ENCODE data around the gene ZNF862. TPM values are rescaled to one million over a fixed set of nuclear protein-coding genes. Genes with fewer than 3 reads are reported as not detected.

Gene ZNF862
- total RNA-seq, 2 experiments from 2014 or later, result 31.4 to 32.5 TPM

GRCh38 chr7:149862156-149862555, 24.0 kb downstream of the ZNF862 start:
- no peak overlapping the region for H3K27ac Mint-ChIP-seq
- no peaks in the 10 kb centered on the region for H3K27me3 Mint-ChIP-seq
- CTCF ChIA-PET, result interaction anchor here (0.8 to 2.7 kb wide), 3 partner anchors 9 to 13 kb away, joined by 3 to 22 read pairs (median 5); no protein-coding TSS in a partner anchor
- no peak overlapping the region for H3K4me3 Mint-ChIP-seq
- H3K36me3 Mint-ChIP-seq (ENCODE audit: low read depth), result peaks cover 28% of the 10 kb centered on the region
- POLR2A ChIA-PET, result interaction anchor here (1.2 kb wide), 1 partner anchor 9 kb away, joined by 4 read pairs; no protein-coding TSS in a partner anchor
- no peaks in the 10 kb centered on the region for H3K9me3 Mint-ChIP-seq
- peaks cover 56% of the 10 kb centered on the region for H3K4me1 Mint-ChIP-seq
- DNase-seq, result no peak

- POLR2A ChIA-PET, result interaction anchor here (1.9 kb wide), 1 partner anchor 19 kb away, joined by 8 read pairs; no protein-coding TSS in a partner anchor
- Mint-ChIP-seq H3K4me1 (peaks cover 61% of the 10 kb centered on the region), H3K27me3 (no peaks in the 10 kb centered on the region), H3K27ac (peak overlapping the region; percentile 77), H3K36me3 (ENCODE audit: low read depth) (peaks cover 38% of the 10 kb centered on the region), H3K4me3 (no peak overlapping the region), H3K9me3 (no peaks in the 10 kb centered on the region)
- DNase-seq, result no peak
- CTCF ChIA-PET, result no interaction called here
Measured at GRCh38 chr7:149863500-149863899, 25.3 kb downstream of the ZNF862 start.

GRCh38 chr7:149864023-149864422, 25.8 kb downstream of the ZNF862 start:
- H3K4me3 Mint-ChIP-seq, result no peak overlapping the region
- H3K36me3 Mint-ChIP-seq (ENCODE audit: low read depth), result peaks cover 40% of the 10 kb centered on the region
- POLR2A ChIA-PET, result interaction anchor here (1.8 to 2.3 kb wide), 3 partner anchors 8 to 25 kb away, joined by 6 to 27 read pairs (median 8); partner anchors contain the start of gene ZNF862
- no peaks in the 10 kb centered on the region for H3K27me3 Mint-ChIP-seq
- H3K9me3 Mint-ChIP-seq, result no peaks in the 10 kb centered on the region
- H3K27ac Mint-ChIP-seq, result peak overlapping the region; percentile 77
- DNase-seq, result no peak
- CTCF ChIA-PET, result interaction anchor here (1.4 kb wide), 1 partner anchor 19 kb away, joined by 7 read pairs; no protein-coding TSS in a partner anchor
- peaks cover 66% of the 10 kb centered on the region for H3K4me1 Mint-ChIP-seq

- H3K36me3 Mint-ChIP-seq (ENCODE audit: low read depth), result peaks cover 40% of the 10 kb centered on the region
- peaks cover 73% of the 10 kb centered on the region for H3K4me1 Mint-ChIP-seq
- DNase-seq, result no peak
- H3K4me3 Mint-ChIP-seq, result no peak overlapping the region
- ChIA-PET CTCF (interaction anchor here (1.0 to 1.9 kb wide), 5 partner anchors 8 to 26 kb away, joined by 3 to 10 read pairs (median 7); partner anchors contain the start of gene ZNF862), POLR2A (interaction anchor here (0.8 to 2.3 kb wide), 9 partner anchors 8 to 459 kb away, joined by 3 to 27 read pairs (median 6); partner anchors contain the start of genes ACTR3C, LRRC61 and ZNF862)
- no peaks in the 10 kb centered on the region for H3K27me3 Mint-ChIP-seq
- H3K27ac Mint-ChIP-seq, result peak overlapping the region; percentile 98
- no peaks in the 10 kb centered on the region for H3K9me3 Mint-ChIP-seq
Measured at GRCh38 chr7:149864751-149865150, 26.6 kb downstream of the ZNF862 start.

GRCh38 chr7:149865437-149865836, 27.3 kb downstream of the ZNF862 start:
- ChIA-PET CTCF (interaction anchor here (1.0 to 1.9 kb wide), 6 partner anchors 9 to 27 kb away, joined by 3 to 10 read pairs (median 6); partner anchors contain the start of gene ZNF862), POLR2A (interaction anchor here (0.8 to 2.3 kb wide), 9 partner anchors 9 to 458 kb away, joined by 3 to 27 read pairs (median 6); partner anchors contain the start of genes ACTR3C, LRRC61 and ZNF862)
- Mint-ChIP-seq H3K27ac (peak overlapping the region; percentile 98), H3K36me3 (ENCODE audit: low read depth) (peaks cover 37% of the 10 kb centered on the region), H3K4me1 (peaks cover 80% of the 10 kb centered on the region), H3K27me3 (no peaks in the 10 kb centered on the region), H3K9me3 (no peaks in the 10 kb centered on the region), H3K4me3 (peak overlapping the region; percentile 14)
- DNase-seq, result peak; percentile 82

- Mint-ChIP-seq H3K36me3 (ENCODE audit: low read depth) (peaks cover 31% of the 10 kb centered on the region), H3K9me3 (no peaks in the 10 kb centered on the region), H3K27me3 (no peaks in the 10 kb centered on the region), H3K4me3 (peak overlapping the region; percentile 13), H3K27ac (peak overlapping the region; percentile 98), H3K4me1 (peaks cover 88% of the 10 kb centered on the region)
- CTCF ChIA-PET, result interaction anchor here (1.1 to 1.9 kb wide), 2 partner anchors 15 to 28 kb away, joined by 3 to 8 read pairs; partner anchors contain the start of gene ZNF862
- POLR2A ChIA-PET, result interaction anchor here (1.2 to 2.3 kb wide), 6 partner anchors 8 to 27 kb away, joined by 4 to 27 read pairs (median 6); partner anchors contain the start of gene ZNF862
- DNase-seq, result no peak
Measured at GRCh38 chr7:149866139-149866778, 28.1 kb downstream of the ZNF862 start.

GRCh38 chr7:149866779-149867447, 28.7 kb downstream of the ZNF862 start:
- DNase-seq, result no peak
- ChIA-PET POLR2A (interaction anchor here (6.0 kb wide), 1 partner anchor 28 kb away, joined by 49 read pairs; the partner anchor contains the start of gene ZNF862), CTCF (no interaction called here)
- Mint-ChIP-seq H3K27ac (peak overlapping the region; percentile 98), H3K4me3 (no peak overlapping the region), H3K9me3 (no peaks in the 10 kb centered on the region), H3K36me3 (ENCODE audit: low read depth) (peaks cover 26% of the 10 kb centered on the region), H3K27me3 (no peaks in the 10 kb centered on the region), H3K4me1 (peaks cover 92% of the 10 kb centered on the region)

- peaks cover 95% of the 10 kb centered on the region for H3K4me1 Mint-ChIP-seq
- peaks cover 19% of the 10 kb centered on the region for H3K36me3 Mint-ChIP-seq (ENCODE audit: low read depth)
- no peak overlapping the region for H3K4me3 Mint-ChIP-seq
- no peaks in the 10 kb centered on the region for H3K27me3 Mint-ChIP-seq
- POLR2A ChIA-PET, result interaction anchor here (6.0 kb wide), 1 partner anchor 29 kb away, joined by 49 read pairs; the partner anchor contains the start of gene ZNF862
- H3K27ac Mint-ChIP-seq, result peak overlapping the region; percentile 98
- CTCF ChIA-PET, result interaction anchor here (2.5 kb wide), 1 partner anchor 15 kb away, joined by 11 read pairs; no protein-coding TSS in a partner anchor
- no peak for DNase-seq
- no peaks in the 10 kb centered on the region for H3K9me3 Mint-ChIP-seq
Measured at GRCh38 chr7:149867762-149868622, 29.8 kb downstream of the ZNF862 start.

- peaks cover 19% of the 10 kb centered on the region for H3K36me3 Mint-ChIP-seq (ENCODE audit: low read depth)
- H3K27me3 Mint-ChIP-seq, result no peaks in the 10 kb centered on the region
- H3K4me1 Mint-ChIP-seq, result peaks cover 92% of the 10 kb centered on the region
- no peaks in the 10 kb centered on the region for H3K9me3 Mint-ChIP-seq
- ChIA-PET CTCF (interaction anchor here (1.3 to 2.5 kb wide), 3 partner anchors 14 to 29 kb away, joined by 3 to 11 read pairs (median 5); no protein-coding TSS in a partner anchor), POLR2A (interaction anchor here (1.9 to 6.0 kb wide), 2 partner anchors 14 to 30 kb away, joined by 8 to 49 read pairs; partner anchors contain the start of gene ZNF862)
- no peak overlapping the region for H3K4me3 Mint-ChIP-seq
- no peak for DNase-seq
- H3K27ac Mint-ChIP-seq, result peak overlapping the region; percentile 90
Measured at GRCh38 chr7:149868623-149869290, 30.6 kb downstream of the ZNF862 start.

- Mint-ChIP-seq H3K27me3 (no peaks in the 10 kb centered on the region), H3K9me3 (no peaks in the 10 kb centered on the region), H3K4me1 (peaks cover 88% of the 10 kb centered on the region), H3K4me3 (peak overlapping the region; percentile 43), H3K27ac (peak overlapping the region; percentile 90), H3K36me3 (ENCODE audit: low read depth) (peaks cover 18% of the 10 kb centered on the region)
- POLR2A ChIA-PET, result interaction anchor here (1.2 to 6.0 kb wide), 3 partner anchors 15 to 30 kb away, joined by 3 to 49 read pairs (median 8); partner anchors contain the start of gene ZNF862
- CTCF ChIA-PET, result interaction anchor here (1.3 to 3.2 kb wide), 4 partner anchors 7 to 29 kb away, joined by 3 to 22 read pairs (median 8); no protein-coding TSS in a partner anchor
- no peak for DNase-seq
Measured at GRCh38 chr7:149869291-149869650, 31.1 kb downstream of the ZNF862 start.

- Mint-ChIP-seq H3K4me1 (peaks cover 88% of the 10 kb centered on the region), H3K36me3 (ENCODE audit: low read depth) (peaks cover 16% of the 10 kb centered on the region), H3K9me3 (no peaks in the 10 kb centered on the region), H3K27ac (peak overlapping the region; percentile 90), H3K27me3 (no peaks in the 10 kb centered on the region), H3K4me3 (peak overlapping the region; percentile 43)
- CTCF ChIA-PET, result interaction anchor here (1.3 to 3.2 kb wide), 4 partner anchors 8 to 30 kb away, joined by 3 to 22 read pairs (median 8); no protein-coding TSS in a partner anchor
- DNase-seq, result peak; percentile 64
- POLR2A ChIA-PET, result interaction anchor here (1.0 to 6.0 kb wide), 4 partner anchors 15 to 31 kb away, joined by 3 to 49 read pairs (median 6); partner anchors contain the start of gene ZNF862
Measured at GRCh38 chr7:149869867-149870266, 31.7 kb downstream of the ZNF862 start.
